NCI-H1105 treated with DMSO at 0.1 percent for 48 hours (cell line): ENCODE data around the gene THAP8.

Source experiments
- DNase-seq: peaks from one replicate; lab custom pipeline; 2025; lab: John Stamatoyannopoulos, UW

THAP8 gene

GRCh38 chr19:35995048-35995993, 58.8 kb downstream of the THAP8 start, which contains the start of gene SDHAF1:
Gene SDHAF1, plus strand, starts transcription at chr19:35995188. Its CDS starts 87 bp downstream, at chr19:35995275.
- peak; percentile 91 for DNase-seq

DNA sequence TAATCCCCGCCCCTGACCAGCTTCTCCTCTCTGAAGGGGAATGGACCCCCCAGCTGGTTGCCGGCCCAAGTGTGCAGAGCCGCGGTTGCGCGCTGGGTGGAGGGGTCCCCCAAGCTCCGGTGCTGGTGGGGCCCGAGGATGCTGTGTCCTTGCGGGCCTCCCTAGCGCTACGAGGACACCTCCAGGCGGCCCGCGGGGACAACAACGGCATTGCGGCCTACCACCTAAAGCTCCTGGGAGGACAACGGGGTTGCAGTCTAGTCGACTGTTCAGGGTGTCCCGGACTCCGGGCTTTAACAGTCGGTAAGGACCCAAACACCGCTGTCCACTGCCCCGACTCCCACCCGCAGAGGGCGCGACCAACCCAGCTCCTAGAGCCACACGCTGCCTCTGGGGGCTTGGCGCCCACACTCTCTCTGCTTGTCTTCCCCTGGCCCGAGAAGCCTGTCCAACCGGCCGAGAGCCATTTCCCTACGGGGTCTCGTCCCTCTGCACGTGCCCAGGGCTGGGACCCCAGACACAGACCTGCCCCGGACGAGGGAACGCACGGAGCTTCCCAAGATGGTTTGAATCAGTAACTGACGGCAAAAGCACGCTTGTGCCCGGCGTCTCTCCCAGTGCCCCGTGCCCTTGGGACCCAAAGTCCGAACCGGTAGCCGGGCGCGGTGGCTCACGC, 60.0 kb downstream of the THAP8 start:
- no peak for DNase-seq

DNA sequence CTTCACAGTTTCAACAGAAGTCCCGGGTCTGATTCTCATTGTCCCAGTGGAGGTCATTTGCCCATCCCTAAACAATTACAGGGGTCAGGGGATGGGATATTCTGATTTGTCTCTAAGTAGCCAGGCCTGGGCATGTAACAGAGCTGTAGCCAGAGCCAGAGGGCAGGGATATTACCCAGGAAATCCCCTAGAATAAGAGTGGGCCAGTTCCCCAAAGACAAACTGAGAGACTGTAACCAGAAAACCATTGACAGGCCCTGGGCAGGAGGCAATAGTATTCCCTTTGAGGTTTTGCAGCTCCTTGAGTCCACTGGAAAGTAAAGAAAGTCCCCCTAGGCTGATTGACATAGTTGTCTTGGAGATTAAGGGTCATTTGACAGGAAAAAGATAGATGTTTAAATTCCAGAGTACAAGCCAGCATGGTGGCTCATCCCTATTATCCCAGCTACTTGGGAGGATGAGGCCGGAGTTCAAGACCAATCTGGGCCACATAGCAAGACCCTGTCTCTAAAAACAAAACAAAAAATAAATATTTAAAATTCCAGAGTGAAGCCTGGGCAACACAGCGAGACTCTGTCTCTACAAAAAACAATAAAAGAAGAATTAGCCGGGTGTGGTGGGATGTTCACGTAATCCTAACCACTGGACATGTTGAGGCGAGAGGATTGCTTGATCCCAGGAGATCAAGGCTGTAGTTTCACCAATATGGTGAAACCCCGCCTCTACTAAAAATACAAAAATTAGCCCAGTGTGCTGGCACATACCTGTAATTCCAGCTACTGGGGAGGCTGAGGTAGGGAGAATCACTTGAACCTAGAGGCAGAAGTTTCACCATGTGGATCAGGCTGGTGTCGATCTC, 60.9 kb downstream of the THAP8 start:
- no peak for DNase-seq

DNA sequence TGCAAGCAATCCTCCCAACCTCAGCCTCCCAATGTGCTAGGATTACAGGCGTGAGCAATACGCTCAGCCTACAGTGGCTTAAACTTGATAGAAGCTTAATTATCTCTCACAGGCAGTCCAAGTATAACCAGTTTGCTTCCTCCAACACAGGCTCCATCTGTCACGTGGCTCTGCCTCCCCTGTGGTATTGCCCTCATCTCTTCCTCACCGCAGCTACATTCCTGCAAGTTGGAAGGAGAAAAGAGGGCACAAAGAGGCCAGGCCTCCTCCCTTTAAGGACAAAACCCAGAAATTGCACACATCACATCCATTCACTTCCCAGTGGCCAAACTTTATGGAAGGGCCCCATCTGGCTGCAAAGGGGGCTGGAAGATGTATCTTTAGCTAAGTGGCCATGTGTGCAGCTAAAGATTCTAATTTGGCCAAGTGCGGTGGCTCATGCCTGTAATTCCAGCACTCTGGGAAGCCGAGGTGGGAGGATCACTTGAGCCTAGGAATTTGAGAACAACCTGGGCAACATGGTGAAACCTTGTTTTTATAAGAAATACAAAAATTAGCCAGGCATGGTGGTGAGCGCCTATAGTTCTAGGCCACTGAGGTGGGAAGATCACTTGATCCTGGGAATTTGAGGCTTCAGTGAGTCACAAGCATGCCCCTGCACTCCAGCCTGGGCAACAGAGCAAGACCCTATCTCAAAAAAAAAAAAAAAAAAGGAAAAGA, 62.2 kb downstream of the THAP8 start:
- DNase-seq, result no peak

- DNase-seq, result no peak
Observed at GRCh38 chr19:35990771-35991730, 63.0 kb downstream of the THAP8 start.

GRCh38 chr19:35990156-35990555, 63.9 kb downstream of the THAP8 start:
- no peak for DNase-seq

- no peak for DNase-seq
Observed at GRCh38 chr19:35988824-35989223, 65.3 kb downstream of the THAP8 start.

- DNase-seq, result no peak
Observed at GRCh38 chr19:35987571-35987896, 66.6 kb downstream of the THAP8 start.

- DNase-seq, result peak; percentile 57
Observed at GRCh38 chr19:35986664-35987570, 67.2 kb downstream of the THAP8 start.

GRCh38 chr19:35986111-35986510, 68.0 kb downstream of the THAP8 start:
- no peak for DNase-seq
